H9 (cell line): ENCODE results near the gene SPRED2. TPM values are rescaled to one million over a fixed set of nuclear protein-coding genes. Genes with fewer than 3 reads are reported as not detected.

Experiments used
- DNase-seq: peaks from one replicate; pipeline ENCODE4 v3.0.0-alpha.2; 2017
- H2AFZ ChIP-seq: one replicate; pipeline ENCODE4 v1.6.1; 2013; ENCODE audit warnings: mild to moderate bottlenecking, low read length, control low read depth, moderate library complexity
- H2AK5ac ChIP-seq: 2 replicates; pipeline ENCODE4 v1.6.1; 2013; ENCODE audit warnings: low read length, control low read depth, mixed read lengths; ENCODE audit not compliant: insufficient read length
- H2BK120ac ChIP-seq: one replicate; pipeline ENCODE4 v1.6.1; 2013; ENCODE audit warnings: low read depth, mild to moderate bottlenecking, low read length, control low read depth, inconsistent platforms; ENCODE audit not compliant: poor library complexity, severe bottlenecking
- H2BK12ac ChIP-seq: 2 replicates; pipeline ENCODE4 v1.6.1; 2013; ENCODE audit warnings: low read length, control low read depth, mixed read lengths, low read depth; ENCODE audit not compliant: insufficient read length
- H2BK15ac ChIP-seq: 2 replicates; pipeline ENCODE4 v1.6.1; 2013; ENCODE audit warnings: low read depth, low read length, control low read depth
- H2BK20ac ChIP-seq: one replicate; pipeline ENCODE4 v1.6.1; 2013; ENCODE audit warnings: low read depth, mild to moderate bottlenecking, low read length, control low read depth, inconsistent platforms; ENCODE audit not compliant: poor library complexity, severe bottlenecking
- H2BK5ac ChIP-seq: 2 replicates; pipeline ENCODE4 v1.6.1; 2013; ENCODE audit warnings: low read length, control low read depth, mixed read lengths; ENCODE audit not compliant: insufficient read length
- H3K14ac ChIP-seq: 2 replicates; pipeline ENCODE4 v1.6.1; 2013; ENCODE audit warnings: low read length, control low read depth; ENCODE audit not compliant: insufficient read depth
- H3K18ac ChIP-seq: 2 replicates; pipeline ENCODE4 v1.6.1; 2013; ENCODE audit warnings: low read depth, mild to moderate bottlenecking, mixed read lengths, low read length, control low read depth; ENCODE audit not compliant: insufficient read length
- H3K23ac ChIP-seq: 2 replicates; pipeline ENCODE4 v1.6.1; 2013; ENCODE audit warnings: low read length, control low read depth, mixed read lengths, low read depth; ENCODE audit not compliant: insufficient read length
- H3K23me2 ChIP-seq: 2 replicates; pipeline ENCODE4 v1.6.1; 2013; ENCODE audit warnings: low read depth, mild to moderate bottlenecking, mixed read lengths, low read length, control low read depth; ENCODE audit not compliant: insufficient read length, poor library complexity, severe bottlenecking
- H3K27ac ChIP-seq: 2 replicates; pipeline ENCODE4 v1.5.1; 2013; ENCODE audit warnings: low read length, control low read depth, mixed read lengths, low read depth; ENCODE audit not compliant: insufficient read length
- H3K27me3 ChIP-seq: 2 replicates; pipeline ENCODE4 v1.6.1; 2013; ENCODE audit warnings: low read length, control low read depth, inconsistent platforms; ENCODE audit not compliant: insufficient read depth
- H3K4ac ChIP-seq: 2 replicates; pipeline ENCODE4 v1.6.1; 2013; ENCODE audit warnings: low read depth, mild to moderate bottlenecking, control low read depth, inconsistent platforms, low read length, moderate library complexity
- H3K4me1 ChIP-seq: 2 replicates; pipeline ENCODE4 v1.6.1; 2013; ENCODE audit warnings: low read length, control low read depth, inconsistent platforms; ENCODE audit not compliant: insufficient read depth
- H3K4me2 ChIP-seq: 2 replicates; pipeline ENCODE4 v1.6.1; 2013; ENCODE audit warnings: low read length, control low read depth, mixed read lengths; ENCODE audit not compliant: insufficient read length, insufficient read depth
- H3K56ac ChIP-seq: 2 replicates; pipeline ENCODE4 v1.6.1; 2013; ENCODE audit warnings: low read depth, mild to moderate bottlenecking, mixed read lengths, low read length, control low read depth; ENCODE audit not compliant: insufficient read length
- H3K79me1 ChIP-seq: 2 replicates; pipeline ENCODE4 v1.6.1; 2013; ENCODE audit warnings: low read depth, mild to moderate bottlenecking, moderate library complexity, low read length, control low read depth, inconsistent platforms; ENCODE audit not compliant: insufficient read depth, poor library complexity, severe bottlenecking
- H3K79me2 ChIP-seq: 2 replicates; pipeline ENCODE4 v1.6.1; 2013; ENCODE audit warnings: low read length, control low read depth, inconsistent platforms; ENCODE audit not compliant: insufficient read depth
- H3K9ac ChIP-seq: 2 replicates; pipeline ENCODE4 v1.6.1; 2013; ENCODE audit warnings: low read length, control low read depth, mixed read lengths; ENCODE audit not compliant: insufficient read length; ENCODE audit errors: extremely low read depth
- H3K9me3 ChIP-seq: one replicate; pipeline ENCODE4 v1.6.1; 2013; ENCODE audit warnings: low read depth, low read length, inconsistent platforms; ENCODE audit not compliant: control insufficient read depth
- H3T11ph ChIP-seq: one replicate; pipeline ENCODE4 v1.6.1; 2013; ENCODE audit warnings: mild to moderate bottlenecking, low read length, control low read depth, inconsistent platforms
- H4K20me1 ChIP-seq: one replicate; pipeline ENCODE4 v1.6.1; 2013; ENCODE audit not compliant: control insufficient read depth, insufficient read length, insufficient read depth
- H4K5ac ChIP-seq: 2 replicates; pipeline ENCODE4 v1.6.1; 2013; ENCODE audit warnings: low read depth, mild to moderate bottlenecking, mixed read lengths, low read length, control low read depth; ENCODE audit not compliant: insufficient read length
- H4K8ac ChIP-seq: replicated peaks from 2 replicates; pipeline ENCODE4 v1.6.1; 2013; ENCODE audit warnings: low read length, control low read depth, mixed read lengths, low read depth; ENCODE audit not compliant: insufficient read length
- H4K91ac ChIP-seq: 2 replicates; pipeline ENCODE4 v1.6.1; 2013; ENCODE audit warnings: low read depth, mild to moderate bottlenecking, moderate library complexity, mixed read lengths, low read length, control low read depth; ENCODE audit not compliant: insufficient read length
- H3K27ac Mint-ChIP-seq, 3 experiments: 2 replicates in 2 of 3; 3 replicates in 1 of 3; pipeline ENCODE4 v1.8.0; 2020 to 2021; ENCODE audit warnings: mixed read lengths in 3 of 3, mild to moderate bottlenecking in 1 of 3, moderate library complexity in 1 of 3
- H3K27me3 Mint-ChIP-seq: 2 replicates; pipeline ENCODE4 v1.8.0; 2021; ENCODE audit warnings: low read depth, mild to moderate bottlenecking, moderate library complexity, mixed read lengths
- H3K36me3 Mint-ChIP-seq, 3 experiments: 2 replicates in 2 of 3; 3 replicates in 1 of 3; pipeline ENCODE4 v1.8.0; 2020 to 2021; ENCODE audit warnings: low read depth in 3 of 3, mixed read lengths in 3 of 3; ENCODE audit not compliant: insufficient read depth in 1 of 3
- H3K4me1 Mint-ChIP-seq, 2 experiments: 2 replicates each; pipeline ENCODE4 v1.8.0; 2020; ENCODE audit warnings: mixed read lengths in 2 of 2
- H3K4me3 Mint-ChIP-seq, 2 experiments: 2 replicates in 1 of 2; 3 replicates in 1 of 2; pipeline ENCODE4 v1.8.0; 2020 to 2021; ENCODE audit warnings: mild to moderate bottlenecking in 2 of 2, mixed read lengths in 2 of 2, moderate library complexity in 1 of 2
- H3K9me3 Mint-ChIP-seq, 2 experiments: 2 replicates in 1 of 2; 3 replicates in 1 of 2; pipeline ENCODE4 v1.8.0; 2020; ENCODE audit warnings: mild to moderate bottlenecking in 2 of 2, mixed read lengths in 2 of 2, moderate library complexity in 1 of 2
- WGBS: extraction: QIAGEN DNeasy Blood & Tissue Kit; methylation state at CpG from one replicate; pipeline ENCODE4 v1.1.7; 2013; ENCODE audit warnings: missing lambda C conversion rate, low lambda C conversion rate, mixed read lengths; ENCODE audit not compliant: insufficient read length; ENCODE audit errors: extremely low coverage; 5-methylcytosine and 5-hydroxymethylcytosine counted together
- total RNA-seq: library from RNA; stranded (reverse); gene quantifications from 2 replicates; pipeline ENCODE4 v1.2.1, GENCODE V29; 2021
- TF ChIP-seq, protein P1 (sequence below): fragments of 200-600 bp; sonication (generic); conservative IDR thresholded peaks from 3 replicates; pipeline ENCODE4 v1.8.0; 2021; ENCODE audit warnings: antibody characterized with exemption, mild to moderate bottlenecking

Gene SPRED2
- total RNA-seq, 1 experiment from 2014 or later, result 23.5 TPM

DNA sequence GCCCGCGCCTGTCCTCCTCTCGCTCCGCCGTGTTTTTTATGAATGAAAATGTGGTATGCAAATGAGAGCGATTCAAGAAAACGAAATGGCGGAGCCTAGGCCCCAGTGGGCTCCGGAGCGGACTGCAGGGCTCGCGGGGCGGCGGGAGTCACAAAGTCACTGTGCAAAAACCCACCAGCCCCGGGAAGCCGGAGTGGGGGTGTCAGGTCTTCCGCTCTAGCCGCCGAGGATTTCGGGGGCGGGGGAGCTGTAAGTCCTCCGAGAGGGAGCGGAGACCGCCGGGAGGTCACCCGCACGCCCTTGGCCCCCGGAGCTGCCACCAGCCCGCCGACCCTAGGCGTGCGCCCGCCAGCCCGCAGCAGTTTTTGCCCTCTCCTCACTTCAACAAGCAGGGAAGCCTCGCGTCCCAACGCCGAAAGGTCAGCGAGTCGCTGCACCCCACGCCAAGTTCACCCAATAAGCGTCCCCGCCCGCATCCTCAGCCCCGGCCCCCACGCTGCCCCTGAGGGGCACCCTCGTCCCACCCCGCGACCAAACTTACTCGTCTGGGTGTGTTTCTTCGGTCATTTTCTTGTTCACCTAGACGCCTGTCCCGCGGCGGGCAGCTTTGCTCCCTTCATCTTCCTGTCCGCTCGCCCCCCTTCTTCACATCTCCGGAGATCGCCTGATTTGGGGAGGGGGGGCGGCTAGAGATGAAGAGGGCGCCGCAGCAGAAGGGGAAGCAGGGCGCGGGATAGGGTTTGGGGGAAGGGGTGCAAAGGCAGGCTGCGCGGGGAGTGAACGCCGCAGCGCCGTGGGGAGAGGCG is 775 bp downstream of the SPRED2 start:
- no CpG with 5 or more reads among the region's 71 CpGs for WGBS
- H3K18ac ChIP-seq, result peak overlapping the region; percentile 43

More for the DNA sequence above, 775 bp downstream of the SPRED2 start:
- no peak overlapping the region for H2BK12ac ChIP-seq
- H4K91ac ChIP-seq, result no peak overlapping the region
- peaks cover 76% of the 10 kb centered on the region for H3K27me3 Mint-ChIP-seq
- H3K4me2 ChIP-seq, result peak overlapping the region; percentile 82
- H4K20me1 ChIP-seq, result no peaks in the 10 kb centered on the region
- peaks cover 7% of the 10 kb centered on the region; the same call in 1 of the 2 replicates for H3K4me1 ChIP-seq
- peaks cover 18% of the 10 kb centered on the region for H3K23me2 ChIP-seq
- TF ChIP-seq, protein P1, sequence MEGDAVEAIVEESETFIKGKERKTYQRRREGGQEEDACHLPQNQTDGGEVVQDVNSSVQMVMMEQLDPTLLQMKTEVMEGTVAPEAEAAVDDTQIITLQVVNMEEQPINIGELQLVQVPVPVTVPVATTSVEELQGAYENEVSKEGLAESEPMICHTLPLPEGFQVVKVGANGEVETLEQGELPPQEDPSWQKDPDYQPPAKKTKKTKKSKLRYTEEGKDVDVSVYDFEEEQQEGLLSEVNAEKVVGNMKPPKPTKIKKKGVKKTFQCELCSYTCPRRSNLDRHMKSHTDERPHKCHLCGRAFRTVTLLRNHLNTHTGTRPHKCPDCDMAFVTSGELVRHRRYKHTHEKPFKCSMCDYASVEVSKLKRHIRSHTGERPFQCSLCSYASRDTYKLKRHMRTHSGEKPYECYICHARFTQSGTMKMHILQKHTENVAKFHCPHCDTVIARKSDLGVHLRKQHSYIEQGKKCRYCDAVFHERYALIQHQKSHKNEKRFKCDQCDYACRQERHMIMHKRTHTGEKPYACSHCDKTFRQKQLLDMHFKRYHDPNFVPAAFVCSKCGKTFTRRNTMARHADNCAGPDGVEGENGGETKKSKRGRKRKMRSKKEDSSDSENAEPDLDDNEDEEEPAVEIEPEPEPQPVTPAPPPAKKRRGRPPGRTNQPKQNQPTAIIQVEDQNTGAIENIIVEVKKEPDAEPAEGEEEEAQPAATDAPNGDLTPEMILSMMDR, result no peak
- no peak overlapping the region for H2BK20ac ChIP-seq
- peak overlapping the region; percentile 85 to 95 for H3K4me3 Mint-ChIP-seq
- no peak overlapping the region for H3K14ac ChIP-seq
- H3K9me3 ChIP-seq, result no peaks in the 10 kb centered on the region
- no peak overlapping the region for H2AK5ac ChIP-seq
- H3K27me3 ChIP-seq, result peaks cover 11% of the 10 kb centered on the region; the same call in 1 of the 2 replicates
- H3K27ac Mint-ChIP-seq, result peak overlapping the region in 2 of 3 experiments; percentile 15 to 93; a peak in 2 of 7 replicates
- peaks cover 24 to 32% of the 10 kb centered on the region in 2 experiments for H3K4me1 Mint-ChIP-seq
- H3K23ac ChIP-seq, result no peak overlapping the region
- H3K79me2 ChIP-seq, result peaks cover 4% of the 10 kb centered on the region; the same call in 1 of the 2 replicates
- H2BK120ac ChIP-seq, result no peak overlapping the region
- DNase-seq, result peak; percentile 50
- H3K27ac ChIP-seq, result no peak overlapping the region
- no peak overlapping the region for H4K8ac ChIP-seq
- H3T11ph ChIP-seq, result no peak overlapping the region
- no peaks in the 10 kb centered on the region; a peak in 1 of 5 replicates for H3K9me3 Mint-ChIP-seq
- no peak overlapping the region for H3K4ac ChIP-seq
- H3K36me3 Mint-ChIP-seq, result no peaks in the 10 kb centered on the region
- peaks cover 3% of the 10 kb centered on the region for H3K79me1 ChIP-seq
- no peak overlapping the region for H2BK5ac ChIP-seq
- no peak overlapping the region for H2AFZ ChIP-seq
- H3K9ac ChIP-seq, result peak overlapping the region; percentile 10
- no peak overlapping the region for H4K5ac ChIP-seq
- no peak overlapping the region for H2BK15ac ChIP-seq
- no peak overlapping the region for H3K56ac ChIP-seq
